Neuronal stem cell (in vitro differentiated cells): ENCODE data around the gene ST3GAL2.

ENCODE experiments used
- DNase-seq: peaks from one replicate; pipeline ENCODE4 v3.0.0-alpha.2; 2013; ENCODE audit warnings: low spot score
- H2AFZ ChIP-seq: one replicate; pipeline ENCODE4 v1.6.1; 2013; ENCODE audit warnings: mild to moderate bottlenecking, low read length, inconsistent platforms
- H2AK5ac ChIP-seq: 2 replicates; pipeline ENCODE4 v1.6.1; 2013; ENCODE audit warnings: low read depth, mild to moderate bottlenecking, inconsistent platforms, low read length, moderate library complexity, mixed read lengths
- H2BK120ac ChIP-seq: 2 replicates; pipeline ENCODE4 v1.6.1; 2013; ENCODE audit warnings: low read depth, mild to moderate bottlenecking, inconsistent platforms, low read length, moderate library complexity, mixed read lengths
- H2BK12ac ChIP-seq: one replicate; pipeline ENCODE4 v1.6.1; 2013; ENCODE audit warnings: low read length, inconsistent platforms
- H2BK15ac ChIP-seq: 2 replicates; pipeline ENCODE4 v1.6.1; 2013; ENCODE audit warnings: mild to moderate bottlenecking, low read length, inconsistent platforms, mixed read lengths
- H2BK5ac ChIP-seq: one replicate; pipeline ENCODE4 v1.6.1; 2013; ENCODE audit warnings: inconsistent platforms, mild to moderate bottlenecking, low read length, moderate library complexity
- H3K14ac ChIP-seq: one replicate; pipeline ENCODE4 v1.6.1; 2013; ENCODE audit warnings: low read length, inconsistent platforms
- H3K18ac ChIP-seq: 2 replicates; pipeline ENCODE4 v1.6.1; 2013; ENCODE audit warnings: low read length, inconsistent platforms
- H3K23ac ChIP-seq: 2 replicates; pipeline ENCODE4 v1.6.1; 2013; ENCODE audit warnings: low read depth, mild to moderate bottlenecking, mixed read lengths, low read length, inconsistent platforms; ENCODE audit not compliant: poor library complexity
- H3K27ac ChIP-seq: replicated peaks from 3 replicates; pipeline ENCODE4 v1.5.1; 2013; ENCODE audit warnings: low read length, inconsistent platforms
- H3K27me3 ChIP-seq, 3 experiments: 2 replicates each; pipeline ENCODE4 v1.6.1; 2013; ENCODE audit warnings: low read length in 3 of 3, mild to moderate bottlenecking in 2 of 3, inconsistent platforms in 1 of 3, low read depth in 1 of 3, mixed read lengths in 1 of 3, moderate library complexity in 1 of 3; ENCODE audit not compliant: control insufficient read depth in 3 of 3, insufficient read depth in 3 of 3
- H3K36me3 ChIP-seq, 2 donors: replicated peaks in 1 of 2; 2 replicates each; pipeline ENCODE4 v1.6.1; 2013; ENCODE audit warnings: low read length in 2 of 2; ENCODE audit not compliant: control insufficient read depth in 2 of 2, insufficient read depth in 2 of 2
- H3K4ac ChIP-seq: 2 replicates; pipeline ENCODE4 v1.6.1; 2013; ENCODE audit warnings: inconsistent platforms, mild to moderate bottlenecking, low read length, moderate library complexity
- H3K4me1 ChIP-seq, 2 donors: 1 replicate in 1 of 2; 2 replicates in 1 of 2; pipeline ENCODE4 v1.6.1; 2013; ENCODE audit warnings: low read length in 2 of 2, low read depth in 1 of 2; ENCODE audit not compliant: control insufficient read depth in 2 of 2, insufficient read depth in 1 of 2
- H3K4me2 ChIP-seq: one replicate; pipeline ENCODE4 v1.6.1; 2013; ENCODE audit warnings: mild to moderate bottlenecking, low read length, inconsistent platforms; ENCODE audit not compliant: insufficient read depth, poor library complexity, severe bottlenecking
- H3K4me3 ChIP-seq, 2 donors: 2 replicates each; pipeline ENCODE4 v1.5.1; 2013; ENCODE audit warnings: low read length in 2 of 2, mild to moderate bottlenecking in 2 of 2, inconsistent platforms in 1 of 2, moderate library complexity in 1 of 2
- H3K79me1 ChIP-seq: one replicate; pipeline ENCODE4 v1.6.1; 2013; ENCODE audit warnings: low read depth, mild to moderate bottlenecking, inconsistent platforms, low read length, moderate library complexity
- H3K9ac ChIP-seq: one replicate; pipeline ENCODE4 v1.6.1; 2013; ENCODE audit warnings: mild to moderate bottlenecking, low read depth, low read length, inconsistent platforms; ENCODE audit not compliant: poor library complexity
- H3K9me3 ChIP-seq, 2 donors: replicated peaks in 1 of 2; 2 replicates each; pipeline versions ENCODE3 to v1.6.1; 2013; ENCODE audit warnings: low read length in 2 of 2, mild to moderate bottlenecking in 2 of 2, inconsistent platforms in 1 of 2, low read depth in 1 of 2, mixed read lengths in 1 of 2, moderate library complexity in 1 of 2; ENCODE audit not compliant: control insufficient read depth in 2 of 2, insufficient read depth in 1 of 2
- H4K8ac ChIP-seq: one replicate; pipeline ENCODE4 v1.6.1; 2013; ENCODE audit warnings: low read depth, mild to moderate bottlenecking, inconsistent platforms, low read length, moderate library complexity
- H4K91ac ChIP-seq: one replicate; pipeline ENCODE4 v1.6.1; 2013; ENCODE audit warnings: low read length, low read depth, mild to moderate bottlenecking, inconsistent platforms; ENCODE audit not compliant: poor library complexity
- WGBS, 2 donors: extraction: QIAGEN DNeasy Blood & Tissue Kit; methylation state at CpG; one replicate each; pipeline ENCODE4 v1.1.7; 2013; ENCODE audit warnings: missing lambda C conversion rate in 2 of 2, mixed read lengths in 1 of 2; ENCODE audit not compliant: insufficient read length in 2 of 2, insufficient replicate concordance in 1 of 2; ENCODE audit errors: extremely low coverage in 2 of 2; 5-methylcytosine and 5-hydroxymethylcytosine counted together

The ST3GAL2 gene

DNA sequence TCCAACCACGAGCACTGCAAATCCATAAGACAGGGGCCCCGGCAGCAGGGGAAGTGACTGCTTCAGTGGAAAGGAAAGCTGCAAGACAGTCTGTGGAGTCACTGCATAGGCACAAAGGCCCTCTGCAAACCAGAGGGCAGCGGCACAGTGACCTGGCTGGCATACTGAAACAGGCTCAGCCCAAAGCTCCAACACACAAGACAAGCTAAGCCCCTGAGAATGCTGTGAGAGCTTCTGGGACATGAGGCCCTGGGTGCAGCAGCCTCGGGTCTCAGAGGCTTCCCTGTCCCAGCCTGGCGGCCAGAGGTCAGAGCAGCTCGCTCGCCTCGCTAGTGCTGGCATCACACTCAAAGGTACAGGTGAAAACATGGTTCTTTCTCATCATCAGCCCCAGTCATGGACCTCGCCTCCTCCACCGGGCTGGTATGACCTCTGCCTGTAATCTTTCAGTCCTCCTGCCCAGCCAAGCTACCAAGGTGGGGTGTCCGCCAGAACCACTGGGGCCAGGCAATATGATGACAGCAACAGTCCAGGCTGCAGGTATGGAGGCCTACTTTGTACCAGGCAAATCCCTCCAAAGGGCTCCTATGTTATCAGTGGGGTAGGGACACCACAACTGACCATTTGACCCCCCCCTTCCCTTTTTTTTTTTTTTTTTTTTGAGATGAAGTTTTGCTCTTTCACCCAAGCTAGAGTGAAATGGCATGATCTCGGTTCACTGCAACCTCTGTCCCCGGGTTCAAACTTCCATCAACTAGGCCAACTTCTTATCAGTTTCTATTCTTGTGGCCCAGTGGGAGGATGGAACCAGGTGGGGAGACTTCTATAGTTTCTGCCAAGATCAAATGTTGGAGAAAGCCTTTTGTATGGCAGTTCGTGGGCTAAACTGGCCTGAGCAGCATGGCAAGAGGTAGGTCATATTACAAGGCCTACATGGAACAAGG, 19.2 kb downstream of the ST3GAL2 start:
- no peak overlapping the region for H2BK12ac ChIP-seq

DNA sequence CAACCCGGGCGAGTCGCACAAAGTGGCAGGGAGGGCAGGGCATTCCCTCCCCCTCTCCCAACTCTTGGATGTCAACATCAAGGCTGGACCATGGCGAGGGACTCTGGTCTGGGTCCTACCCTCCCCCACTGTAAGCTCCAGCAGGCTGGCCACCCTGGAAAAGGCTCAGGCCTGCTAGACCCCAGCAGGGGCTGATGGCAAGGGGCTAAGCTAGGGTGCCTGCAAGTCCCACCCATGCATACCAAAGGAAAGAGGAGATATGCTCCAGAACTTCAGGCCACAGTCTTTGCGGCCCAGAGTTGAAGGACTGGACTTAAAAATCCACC, 19.9 kb downstream of the ST3GAL2 start:
- Histone ChIP-seq H4K8ac (no peak overlapping the region), H3K4me1 (peaks cover 5 to 8% of the 10 kb centered on the region in 2 donors), H3K18ac (no peak overlapping the region), H2AK5ac (no peak overlapping the region), H3K14ac (no peak overlapping the region), H3K4me2 (no peak overlapping the region), H3K23ac (no peak overlapping the region), H3K4me3 (no peak overlapping the region), H3K9ac (no peak overlapping the region), H3K27ac (no peak overlapping the region), H3K9me3 (no peaks in the 10 kb centered on the region), H2BK120ac (no peak overlapping the region), H2AFZ (no peak overlapping the region), H3K79me1 (peaks cover 3% of the 10 kb centered on the region), H4K91ac (no peak overlapping the region), H3K27me3 (no peaks in the 10 kb centered on the region), H2BK12ac (no peak overlapping the region), H3K36me3 (peaks cover 0 to 36% of the 10 kb centered on the region in 2 donors), H2BK5ac (no peak overlapping the region), H3K4ac (no peak overlapping the region), H2BK15ac (no peak overlapping the region)
- WGBS, 2 donors, result no CpG with 5 or more reads among the region's 5 CpGs
- no peak for DNase-seq

More for the DNA sequence above, 19.2 kb downstream of the ST3GAL2 start:
- Histone ChIP-seq H4K91ac (no peak overlapping the region), H3K36me3 (peaks cover under 1 to 34% of the 10 kb centered on the region in 2 donors), H3K4me3 (no peak overlapping the region), H4K8ac (no peak overlapping the region), H3K9me3 (no peaks in the 10 kb centered on the region), H2BK5ac (no peak overlapping the region), H3K18ac (no peak overlapping the region), H2BK120ac (no peak overlapping the region), H3K4me2 (no peak overlapping the region), H3K27me3 (no peaks in the 10 kb centered on the region), H3K4me1 (peaks cover 5 to 8% of the 10 kb centered on the region in 2 donors), H3K4ac (no peak overlapping the region), H2AK5ac (no peak overlapping the region), H3K14ac (no peak overlapping the region), H3K27ac (no peak overlapping the region), H3K79me1 (peaks cover 3% of the 10 kb centered on the region), H3K9ac (no peak overlapping the region), H3K23ac (no peak overlapping the region), H2BK15ac (no peak overlapping the region), H2AFZ (no peak overlapping the region)
- DNase-seq, result no peak
- no CpG with 5 or more reads among the region's 14 CpGs for WGBS, 2 donors

DNA sequence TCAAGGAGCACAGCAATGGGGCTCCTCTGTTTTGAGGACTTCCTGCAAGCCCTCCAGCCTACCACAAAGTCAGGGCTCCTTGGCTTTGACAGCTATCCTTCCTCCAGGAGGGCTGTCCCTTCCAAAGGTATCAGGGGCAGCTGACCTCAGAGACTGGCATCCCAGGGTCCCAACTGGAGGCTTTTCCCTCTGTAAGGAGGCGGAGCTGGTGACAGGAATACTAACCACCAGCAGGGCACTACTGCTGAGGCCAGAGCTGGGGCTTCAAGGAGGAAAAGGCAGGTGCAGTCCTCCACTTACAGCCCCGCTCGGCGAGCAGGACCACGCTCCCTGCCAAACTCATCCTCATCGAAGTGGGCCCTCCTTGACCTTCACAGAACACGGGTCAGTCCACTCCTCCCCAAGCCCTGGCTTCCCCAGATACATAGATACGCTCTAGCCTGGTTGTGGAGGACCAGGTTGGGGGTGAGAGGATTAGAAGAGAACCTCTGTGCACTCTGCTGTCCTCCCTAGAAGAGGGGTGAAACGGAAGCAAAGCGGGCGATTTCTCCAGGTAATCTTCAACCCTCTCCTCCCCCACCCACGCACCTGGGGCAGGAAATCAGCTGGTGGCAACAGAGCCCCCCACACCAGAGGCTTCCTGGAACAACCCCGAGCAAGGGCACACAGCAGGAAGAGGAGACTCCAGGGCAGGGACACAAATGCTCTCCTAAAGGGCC, 20.5 kb downstream of the ST3GAL2 start:
- H3K36me3 ChIP-seq, result peaks cover 0 to 37% of the 10 kb centered on the region in 2 donors
- H2AFZ ChIP-seq, result no peak overlapping the region
- H3K9ac ChIP-seq, result no peak overlapping the region
- H3K27me3 ChIP-seq, result no peaks in the 10 kb centered on the region
- no CpG with 5 or more reads among the region's 13 CpGs for WGBS, 2 donors
- no peaks in the 10 kb centered on the region for H3K9me3 ChIP-seq
- no peak overlapping the region for H4K8ac ChIP-seq
- no peak overlapping the region for H2AK5ac ChIP-seq
- no peak overlapping the region for H2BK120ac ChIP-seq
- H3K18ac ChIP-seq, result no peak overlapping the region
- H2BK12ac ChIP-seq, result no peak overlapping the region
- no peak overlapping the region for H3K4me3 ChIP-seq
- H3K4me1 ChIP-seq, result peaks cover 5 to 8% of the 10 kb centered on the region in 2 donors
- H3K4me2 ChIP-seq, result no peak overlapping the region
- no peak overlapping the region for H4K91ac ChIP-seq
- H3K27ac ChIP-seq, result no peak overlapping the region
- no peak overlapping the region for H3K23ac ChIP-seq
- no peak overlapping the region for H3K4ac ChIP-seq
- H3K79me1 ChIP-seq, result peaks cover 3% of the 10 kb centered on the region
- H2BK15ac ChIP-seq, result no peak overlapping the region
- H3K14ac ChIP-seq, result no peak overlapping the region
- DNase-seq, result no peak
- no peak overlapping the region for H2BK5ac ChIP-seq

- peaks cover 5 to 8% of the 10 kb centered on the region in 2 donors for H3K4me1 ChIP-seq
- no peak overlapping the region for H3K27ac ChIP-seq
- H2AFZ ChIP-seq, result no peak overlapping the region
These were observed 21.2 kb downstream of the ST3GAL2 start for GRCh38 chr16:70417661-70418060.

More at GRCh38 chr16:70417661-70418060, 21.2 kb downstream of the ST3GAL2 start:
- Histone ChIP-seq H2BK12ac (no peak overlapping the region), H3K9me3 (no peaks in the 10 kb centered on the region), H3K4me2 (no peak overlapping the region), H4K91ac (no peak overlapping the region), H2BK120ac (no peak overlapping the region), H2BK5ac (no peak overlapping the region), H3K23ac (no peak overlapping the region), H3K79me1 (peaks cover 3% of the 10 kb centered on the region), H3K36me3 (peaks cover 0 to 35% of the 10 kb centered on the region in 2 donors), H4K8ac (no peak overlapping the region), H2AK5ac (no peak overlapping the region), H3K27me3 (no peaks in the 10 kb centered on the region), H3K4me3 (no peak overlapping the region), H3K14ac (no peak overlapping the region), H2BK15ac (no peak overlapping the region), H3K18ac (no peak overlapping the region), H3K9ac (no peak overlapping the region), H3K4ac (no peak overlapping the region)
- no peak for DNase-seq
- no CpG with 5 or more reads among the region's 7 CpGs for WGBS, 2 donors
